IPS-18a (cell line): ENCODE results near the gene TRIM49C.
"Not testable (repeated sequence)": the region's sequence is repeated elsewhere in the genome, so short reads cannot be mapped to it uniquely, and the experiment has no call there.

ENCODE experiments used
- H3K27ac ChIP-seq: one replicate; pipeline ENCODE4 v1.5.1; 2013; ENCODE audit warnings: low read length
- H3K27me3 ChIP-seq: one replicate; pipeline ENCODE4 v1.6.1; 2013; ENCODE audit warnings: mild to moderate bottlenecking, low read length; ENCODE audit not compliant: control insufficient read depth, insufficient read depth
- H3K36me3 ChIP-seq: one replicate; pipeline ENCODE4 v1.6.1; 2013; ENCODE audit warnings: low read depth, low read length; ENCODE audit not compliant: control insufficient read depth
- H3K4me1 ChIP-seq: one replicate; pipeline ENCODE4 v1.6.1; 2013; ENCODE audit warnings: low read depth, low read length; ENCODE audit not compliant: control insufficient read depth
- H3K4me3 ChIP-seq: one replicate; pipeline ENCODE4 v1.5.1; 2013; ENCODE audit warnings: low read length
- H3K9ac ChIP-seq: one replicate; pipeline ENCODE4 v1.6.1; 2013; ENCODE audit warnings: mild to moderate bottlenecking, low read length, moderate library complexity
- H3K9me3 ChIP-seq: one replicate; pipeline ENCODE4 v1.6.1; 2013; ENCODE audit warnings: low read depth, low read length; ENCODE audit not compliant: control insufficient read depth

TRIM49C gene, protein sequence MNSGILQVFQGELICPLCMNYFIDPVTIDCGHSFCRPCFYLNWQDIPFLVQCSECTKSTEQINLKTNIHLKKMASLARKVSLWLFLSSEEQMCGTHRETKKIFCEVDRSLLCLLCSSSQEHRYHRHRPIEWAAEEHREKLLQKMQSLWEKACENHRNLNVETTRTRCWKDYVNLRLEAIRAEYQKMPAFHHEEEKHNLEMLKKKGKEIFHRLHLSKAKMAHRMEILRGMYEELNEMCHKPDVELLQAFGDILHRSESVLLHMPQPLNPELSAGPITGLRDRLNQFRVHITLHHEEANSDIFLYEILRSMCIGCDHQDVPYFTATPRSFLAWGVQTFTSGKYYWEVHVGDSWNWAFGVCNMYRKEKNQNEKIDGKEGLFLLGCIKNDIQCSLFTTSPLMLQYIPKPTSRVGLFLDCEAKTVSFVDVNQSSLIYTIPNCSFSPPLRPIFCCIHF

DNA sequence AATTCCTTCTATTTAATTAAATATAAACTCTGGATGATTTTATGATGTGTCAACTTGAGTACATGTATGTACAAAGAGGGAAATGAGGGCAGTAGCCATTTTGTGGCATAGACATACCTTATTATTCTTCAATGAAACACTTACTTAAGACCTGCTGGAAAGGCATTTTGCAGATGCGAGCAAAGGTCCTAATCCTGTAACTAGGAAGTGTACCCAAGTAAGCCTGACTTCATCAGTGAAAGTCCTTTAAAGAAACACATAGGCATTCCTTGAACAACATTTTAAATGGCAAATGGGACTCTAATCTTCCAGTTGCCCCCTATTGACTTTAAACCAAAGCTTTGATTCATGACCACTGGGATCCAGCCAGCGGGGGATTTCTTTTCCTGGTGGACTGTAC lies at the start of gene TRIM49C:
TSS of gene TRIM49C (plus strand) at position 301 of the 400 bp plus-strand sequence. CDS start 4,106 bp downstream, outside the sequence.
- not testable (repeated sequence) for H3K27ac ChIP-seq, H3K9me3 ChIP-seq, H3K27me3 ChIP-seq, H3K9ac ChIP-seq, H3K4me3 ChIP-seq, H3K36me3 ChIP-seq, H3K4me1 ChIP-seq

DNA sequence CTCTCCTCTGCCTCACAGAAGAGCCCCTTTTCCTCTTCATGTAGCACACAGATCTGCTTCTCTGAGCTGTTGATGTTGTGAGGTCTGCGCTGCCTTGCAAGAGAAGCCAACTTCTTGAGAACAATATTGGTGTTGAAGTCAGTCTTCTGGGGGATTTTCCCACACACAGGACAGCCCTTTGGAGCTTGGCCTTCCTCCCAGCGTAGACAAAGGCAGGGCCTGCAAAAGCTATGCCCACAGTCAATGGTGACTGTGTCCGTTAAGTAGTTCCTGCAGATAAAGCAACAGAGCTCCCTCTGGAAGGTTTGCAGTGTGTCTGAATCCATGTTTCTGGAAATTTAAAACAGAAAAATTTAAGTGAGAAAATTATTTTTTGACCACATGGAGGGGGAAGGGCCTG lies 6.7 kb upstream of the TRIM49C start:
- not testable (repeated sequence) for H3K9ac ChIP-seq, H3K36me3 ChIP-seq, H3K9me3 ChIP-seq, H3K27ac ChIP-seq, H3K4me1 ChIP-seq, H3K27me3 ChIP-seq, H3K4me3 ChIP-seq

DNA sequence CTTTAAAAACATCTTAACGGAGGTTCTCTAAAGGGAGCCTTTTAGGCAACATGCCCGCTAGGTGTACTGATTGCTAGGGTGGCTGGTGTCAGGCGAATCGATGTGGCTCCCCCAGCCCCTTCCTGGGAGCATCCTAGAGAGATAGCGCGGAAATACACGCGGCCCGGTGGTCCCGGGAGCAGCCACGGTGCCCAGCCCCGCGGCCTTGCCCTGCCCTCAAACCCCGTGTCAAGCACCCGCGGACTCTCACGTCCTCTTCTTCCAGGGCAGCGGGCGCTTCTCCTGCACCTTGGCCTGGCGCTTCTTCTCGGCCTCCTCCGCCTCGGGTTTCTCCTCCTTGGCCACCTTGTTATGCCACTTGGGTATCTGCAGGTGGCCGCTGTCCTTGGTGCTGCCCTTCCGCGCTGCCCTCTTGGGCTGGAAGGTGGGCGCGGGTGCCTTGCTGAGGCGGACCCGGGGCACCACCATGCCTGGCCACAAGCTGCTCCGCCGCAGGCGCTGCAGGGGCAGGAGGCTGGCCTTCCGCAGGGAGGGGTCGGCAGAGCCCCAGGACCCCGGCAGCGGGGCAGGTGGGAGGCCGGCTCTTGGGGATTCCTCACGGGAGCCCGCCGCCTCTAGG lies 20.8 kb downstream of the TRIM49C start:
- H3K9me3 ChIP-seq, H3K4me1 ChIP-seq, H3K4me3 ChIP-seq, H3K36me3 ChIP-seq, H3K27ac ChIP-seq, H3K27me3 ChIP-seq, H3K9ac ChIP-seq: not testable (repeated sequence)

DNA sequence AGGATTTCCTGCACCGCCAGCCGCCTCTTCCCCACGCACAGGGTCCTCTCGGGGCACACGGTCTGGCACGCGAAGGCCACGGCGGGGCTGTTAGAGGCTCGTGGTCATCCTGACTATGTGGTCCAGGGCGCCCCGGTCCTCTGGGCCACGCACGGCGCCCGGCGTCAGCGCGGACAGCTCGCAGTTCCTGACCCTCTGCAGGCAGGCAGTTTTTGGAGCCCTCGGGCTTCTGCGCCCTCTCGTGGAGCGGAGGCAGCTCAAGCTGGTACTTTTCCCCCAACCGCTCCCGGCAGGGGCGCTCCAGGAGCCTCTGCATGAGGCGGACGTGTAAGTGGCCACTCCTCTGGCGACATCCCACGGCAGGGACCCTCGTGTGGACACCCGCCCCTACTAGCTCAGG lies 21.4 kb downstream of the TRIM49C start:
- H3K9me3 ChIP-seq, H3K9ac ChIP-seq, H3K4me1 ChIP-seq, H3K27ac ChIP-seq, H3K4me3 ChIP-seq, H3K36me3 ChIP-seq, H3K27me3 ChIP-seq: not testable (repeated sequence)

DNA sequence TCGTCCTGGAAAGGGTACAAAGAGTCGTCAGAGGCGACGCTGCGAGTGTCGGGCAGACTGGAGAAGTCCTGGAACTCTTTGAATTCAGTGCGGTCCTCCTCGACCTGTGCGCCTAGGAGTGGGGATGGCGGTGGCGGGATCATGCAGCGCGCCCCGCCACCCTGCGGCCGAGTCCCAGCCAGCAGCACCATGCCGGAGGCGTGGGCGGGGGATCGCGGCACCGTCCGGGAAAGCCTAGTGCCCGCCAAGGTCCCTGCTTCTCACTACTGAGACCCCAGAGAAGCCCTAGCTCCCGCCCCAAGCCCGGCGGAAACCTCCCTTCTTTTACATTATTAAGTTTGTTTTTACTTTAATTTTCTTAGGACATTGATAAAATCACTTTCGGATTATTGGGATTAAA lies 22.6 kb downstream of the TRIM49C start:
- not testable (repeated sequence) for H3K4me3 ChIP-seq, H3K9me3 ChIP-seq, H3K9ac ChIP-seq, H3K27me3 ChIP-seq, H3K4me1 ChIP-seq, H3K36me3 ChIP-seq, H3K27ac ChIP-seq

DNA sequence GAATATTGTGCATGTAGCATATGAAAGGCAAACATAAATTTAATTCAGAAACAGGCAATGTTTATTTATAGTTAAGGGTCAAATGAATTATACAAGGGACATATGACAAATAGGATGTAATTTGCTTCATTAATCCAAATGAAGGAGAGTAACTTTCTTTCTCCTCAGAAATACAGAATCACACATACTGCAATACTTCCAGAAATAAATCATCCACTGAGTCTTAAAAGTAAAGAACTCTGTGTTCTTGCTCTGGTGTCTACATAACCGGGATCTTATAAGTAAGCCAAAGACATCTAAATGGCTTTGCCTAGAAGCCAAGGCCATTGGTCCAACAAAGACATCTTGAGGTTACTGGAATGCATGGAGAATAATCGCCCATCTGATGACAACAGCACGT lies 54.7 kb downstream of the TRIM49C start, which contains the start of gene UBTFL1:
TSS of gene UBTFL1 (plus strand) at position 301 of the 400 bp plus-strand sequence. CDS start at position 301, 0 bp downstream.
- not testable (repeated sequence) for H3K27ac ChIP-seq, H3K9me3 ChIP-seq, H3K9ac ChIP-seq, H3K27me3 ChIP-seq, H3K36me3 ChIP-seq, H3K4me1 ChIP-seq, H3K4me3 ChIP-seq

DNA sequence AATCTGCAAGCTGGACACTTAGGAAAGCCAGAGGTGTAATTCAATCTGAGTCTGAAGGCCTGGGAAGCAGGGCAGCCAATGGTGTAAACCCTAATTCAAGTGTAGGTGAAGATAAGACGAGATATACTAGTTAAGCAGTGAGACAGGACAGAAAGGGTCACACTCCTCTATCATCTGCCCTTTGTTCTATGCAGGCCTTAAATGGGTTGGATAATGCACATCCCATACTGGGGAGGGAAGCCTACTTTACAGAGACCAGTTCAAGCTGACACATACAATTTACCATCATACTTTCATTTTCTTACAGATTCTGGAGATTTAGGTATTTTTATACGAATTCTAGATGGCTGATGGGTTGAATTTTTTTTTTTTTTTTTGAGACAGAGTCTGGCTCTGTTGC lies 57.8 kb downstream of the TRIM49C start:
- not testable (repeated sequence) for H3K4me3 ChIP-seq, H3K27ac ChIP-seq, H3K9ac ChIP-seq, H3K36me3 ChIP-seq, H3K27me3 ChIP-seq, H3K4me1 ChIP-seq, H3K9me3 ChIP-seq
